Measurements from ENCODE around the gene LYPD5. TPM values are rescaled to one million over a fixed set of nuclear protein-coding genes. Genes with fewer than 3 reads are reported as not detected.

LYPD5 gene
- total and polyA plus RNA-seq, 2 of the 8 experiments (the other 6 are each of a cell fraction or from before 2014, with no cell fraction given), result 0.74 to 4.3 TPM

GRCh38 chr19:43790587-43790986 lies 11.7 kb downstream of the LYPD5 start:
- Histone ChIP-seq H3K23me2 (ENCODE audit: low read depth, low read length) (no peaks in the 10 kb centered on the region), H3K79me2 (ENCODE audit: control insufficient read depth in 1 of 2, insufficient read depth in 2 of 2, low read length in 2 of 2) (no peaks in the 10 kb centered on the region), H3K27me3 (replicated peaks in 1 of 4; ENCODE audit: control insufficient read depth in 3 of 4, extremely low read depth in 1 of 4, insufficient read depth in 3 of 4, low read length in 3 of 4) (no peaks in the 10 kb centered on the region; a peak in 2 of 7 replicates), H3K14ac (ENCODE audit: insufficient read length) (no peak overlapping the region), H2BK5ac (ENCODE audit: low read depth, low read length) (no peak overlapping the region), H3K9me3 (ENCODE audit: insufficient read depth in 2 of 2, low read depth in 1 of 2, low read length in 1 of 2) (no peaks in the 10 kb centered on the region), H4K20me1 (replicated peaks in 1 of 2; ENCODE audit: control insufficient read depth in 1 of 2, insufficient read depth in 2 of 2, low read length in 2 of 2) (no peaks in the 10 kb centered on the region), H4K5ac (ENCODE audit: insufficient read length, low read depth, low read length) (no peak overlapping the region), H2AK5ac (ENCODE audit: low read depth, low read length) (no peak overlapping the region), H4K8ac (ENCODE audit: extremely low read depth, insufficient read depth, low read length) (no peak overlapping the region), H4K91ac (replicated peaks; ENCODE audit: insufficient read length, low read length) (no peak overlapping the region), H3K36me3 (ENCODE audit: control insufficient read depth in 2 of 4, insufficient read depth in 4 of 4, low read length in 3 of 4) (no peaks in the 10 kb centered on the region), H3K27ac (ENCODE audit: low read depth, low read length) (no peak overlapping the region), H3K56ac (replicated peaks; ENCODE audit: insufficient read length, low read depth, low read length) (no peak overlapping the region), H3K4me2 (ENCODE audit: insufficient read depth in 1 of 2, low read depth in 2 of 2, low read length in 2 of 2) (no peak overlapping the region), H2BK15ac (ENCODE audit: low read length) (no peak overlapping the region), H2AFZ (ENCODE audit: low read length) (no peak overlapping the region), H2BK12ac (ENCODE audit: low read depth, low read length) (no peak overlapping the region), H2BK20ac (ENCODE audit: low read length) (no peak overlapping the region), H3K9ac (replicated peaks in 1 of 4; ENCODE audit: extremely low read depth in 1 of 4, low read depth in 3 of 4, low read length in 3 of 4) (no peak overlapping the region), H3K23ac (ENCODE audit: insufficient read length) (no peak overlapping the region), H3K18ac (ENCODE audit: extremely low read depth, low read length) (no peak overlapping the region), H3K4me1 (replicated peaks in 1 of 4; ENCODE audit: control insufficient read depth in 3 of 4, insufficient read depth in 4 of 4, low read length in 3 of 4) (no peaks in the 10 kb centered on the region), H2BK120ac (replicated peaks; ENCODE audit: low read depth, low read length) (no peak overlapping the region), H3K4me3 (ENCODE audit: extremely low read depth in 1 of 4, insufficient read depth in 2 of 4, low read depth in 3 of 4, low read length in 4 of 4) (no peak overlapping the region), H3K79me1 (ENCODE audit: low read depth, low read length) (no peaks in the 10 kb centered on the region), H3K4ac (replicated peaks; ENCODE audit: insufficient read length, low read depth, low read length) (no peak overlapping the region)
- no peak for DNase-seq (ENCODE audit: low read depth in 1 of 2, low spot score in 2 of 2)
- TF ChIP-seq ATF3 (IDR thresholded peaks at IDR 0.05; ENCODE audit: insufficient read depth, low read depth, low read length) (no peak), SIN3A (conservative IDR thresholded peaks at IDR 0.05 in 1 of 2, IDR thresholded peaks at IDR 0.05 in 1 of 2; ENCODE audit: low read depth in 1 of 2, low read length in 2 of 2) (no peak)
- ChIA-PET POLR2A (ENCODE audit: partially characterized antibody) (no interaction called here), CTCF (ENCODE audit: partially characterized antibody) (interaction anchor here (1.0 to 37.0 kb wide), 3 partner anchors 16 to 34 kb away, joined by 3 to 703 read pairs (median 3); partner anchors contain the start of gene SMG9)
- no peak for FAIRE-seq
- WGBS, 2 experiments (ENCODE audit: extremely low coverage in 1 of 2, insufficient coverage in 1 of 2, insufficient read length in 1 of 2, insufficient replicate concordance in 2 of 2, low coverage in 1 of 2, low lambda C conversion rate in 2 of 2, missing lambda C conversion rate in 1 of 2), result 81% methylated on average over 3 of the region's 3 CpGs; no CpG with 5 or more reads in 1 of the 2 experiments
